Measurements from ENCODE around the gene ETS1. TPM values are rescaled to one million over a fixed set of nuclear protein-coding genes. Genes with fewer than 3 reads are reported as not detected.

ETS1 gene
- polyA plus RNA-seq, 2 of the 4 experiments (the other 2 are of a cell fraction), result 14.5 to 18.8 TPM

DNA sequence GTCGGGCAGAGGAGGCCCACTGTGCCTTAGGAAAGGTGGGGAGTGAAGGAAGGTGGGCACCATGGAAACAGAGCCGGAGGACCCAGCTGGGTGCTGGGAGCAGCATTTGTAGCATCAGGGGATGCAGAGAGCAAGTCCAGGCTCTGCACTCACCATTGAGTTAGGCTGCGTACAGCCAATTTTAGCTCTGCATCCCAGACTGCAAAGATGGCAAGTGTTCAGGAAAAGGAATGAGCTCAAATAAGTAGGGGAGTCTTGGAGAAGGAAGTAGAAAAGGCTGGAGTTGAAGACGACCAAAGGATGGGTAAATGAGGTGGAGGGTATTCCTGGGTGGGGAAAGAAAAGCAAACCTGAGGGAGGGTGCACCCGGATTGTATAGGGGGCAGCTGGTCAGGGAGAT lies 31.6 kb upstream of the ETS1 start:
- H3K27ac ChIP-seq, result no peak overlapping the region
- TF ChIP-seq SREBF2 (IDR thresholded peaks at IDR 0.05), result no peak
- no peak for TF ChIP-seq JUN (IDR thresholded peaks at IDR 0.05)
- no peak for TF ChIP-seq SMC3 (IDR thresholded peaks at IDR 0.05)
- CTCF ChIA-PET, result interaction anchor here (0.8 to 6.7 kb wide), 3 partner anchors 12 to 212 kb away, joined by 3 to 43 read pairs (median 3); no protein-coding TSS in a partner anchor
- H3K4me3 ChIP-seq, result no peak overlapping the region
- no peaks in the 10 kb centered on the region for H3K4me1 ChIP-seq
- no peaks in the 10 kb centered on the region for H3K9me3 ChIP-seq
- 72% methylated on average over 5 of the region's 5 CpGs for WGBS (ENCODE audit: missing lambda C conversion rate)
- no peak for ATAC-seq
- H3K4me2 ChIP-seq, result no peak overlapping the region
- no peak for FAIRE-seq
- POLR2A ChIA-PET, result no interaction called here
- no peak for DNase-seq (ENCODE audit: low read depth in 1 of 2, low spot score in 1 of 2)

DNA sequence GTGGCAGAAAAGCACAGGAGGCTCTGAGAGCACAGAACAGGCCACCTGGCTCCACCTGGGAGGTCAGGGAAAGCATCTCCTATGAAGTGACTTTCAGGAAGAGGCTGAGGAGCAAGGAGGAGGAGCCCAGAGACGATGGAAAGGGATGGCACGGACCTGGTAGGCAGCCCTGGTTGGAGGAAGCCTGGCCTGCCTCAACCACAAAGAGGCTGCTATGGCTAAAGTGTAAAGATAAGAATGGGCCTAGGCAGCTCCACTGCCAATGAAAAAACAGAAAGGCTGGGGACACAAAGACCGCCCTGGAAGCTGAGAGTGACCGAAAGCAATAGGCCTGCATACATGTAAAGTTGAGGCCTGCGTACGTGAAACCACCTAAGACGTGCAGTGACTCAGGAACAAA lies 31.2 kb upstream of the ETS1 start:
- WGBS (ENCODE audit: missing lambda C conversion rate), result 85% methylated on average over 7 of the region's 7 CpGs
- no peak for FAIRE-seq
- Histone ChIP-seq H3K4me3 (no peak overlapping the region), H3K4me2 (no peak overlapping the region), H3K27ac (no peak overlapping the region), H3K9me3 (no peaks in the 10 kb centered on the region), H3K4me1 (no peaks in the 10 kb centered on the region)
- DNase-seq (ENCODE audit: low read depth in 1 of 2, low spot score in 1 of 2), result no peak
- no peak for ATAC-seq
- CTCF ChIA-PET, result interaction anchor here (0.6 to 6.7 kb wide), 4 partner anchors 12 to 212 kb away, joined by 3 to 43 read pairs (median 3); no protein-coding TSS in a partner anchor
- TF ChIP-seq, protein P1, sequence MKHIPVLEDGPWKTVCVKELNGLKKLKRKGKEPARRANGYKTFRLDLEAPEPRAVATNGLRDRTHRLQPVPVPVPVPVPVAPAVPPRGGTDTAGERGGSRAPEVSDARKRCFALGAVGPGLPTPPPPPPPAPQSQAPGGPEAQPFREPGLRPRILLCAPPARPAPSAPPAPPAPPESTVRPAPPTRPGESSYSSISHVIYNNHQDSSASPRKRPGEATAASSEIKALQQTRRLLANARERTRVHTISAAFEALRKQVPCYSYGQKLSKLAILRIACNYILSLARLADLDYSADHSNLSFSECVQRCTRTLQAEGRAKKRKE (CRISPR knock-in tag; IDR thresholded peaks at IDR 0.05; ENCODE audit: low read depth), result no peak
- no peak for TF ChIP-seq JUN (IDR thresholded peaks at IDR 0.05)
- no peak for TF ChIP-seq KDM5A (IDR thresholded peaks at IDR 0.05)
- TF ChIP-seq CHD2 (IDR thresholded peaks at IDR 0.05; ENCODE audit: low read length, partially characterized antibody), result no peak
- no peak for TF ChIP-seq KDM1A (IDR thresholded peaks at IDR 0.05; ENCODE audit: low read depth)
- TF ChIP-seq EHMT2 (IDR thresholded peaks at IDR 0.05; ENCODE audit: low read depth), result no peak
- no peak for TF ChIP-seq POLR2A (IDR thresholded peaks at IDR 0.05; ENCODE audit: low read length)
- no peak for TF ChIP-seq ZNF302 (CRISPR knock-in tag; IDR thresholded peaks at IDR 0.05)
- TF ChIP-seq NR3C1 (IDR thresholded peaks at IDR 0.05), result no peak
- no peak for TF ChIP-seq MAFK (IDR thresholded peaks at IDR 0.05; ENCODE audit: partially characterized antibody)
- TF ChIP-seq EP300 (IDR thresholded peaks at IDR 0.05), result no peak
- no peak for TF ChIP-seq NPAS2 (CRISPR knock-in tag; IDR thresholded peaks at IDR 0.05; ENCODE audit: borderline replicate concordance)
- TF ChIP-seq RAD21 (conservative IDR thresholded peaks at IDR 0.05 in 1 of 2, IDR thresholded peaks at IDR 0.05 in 1 of 2), result no peak
- no peak for TF ChIP-seq HDAC2 (IDR thresholded peaks at IDR 0.05)
- TF ChIP-seq, protein P2, sequence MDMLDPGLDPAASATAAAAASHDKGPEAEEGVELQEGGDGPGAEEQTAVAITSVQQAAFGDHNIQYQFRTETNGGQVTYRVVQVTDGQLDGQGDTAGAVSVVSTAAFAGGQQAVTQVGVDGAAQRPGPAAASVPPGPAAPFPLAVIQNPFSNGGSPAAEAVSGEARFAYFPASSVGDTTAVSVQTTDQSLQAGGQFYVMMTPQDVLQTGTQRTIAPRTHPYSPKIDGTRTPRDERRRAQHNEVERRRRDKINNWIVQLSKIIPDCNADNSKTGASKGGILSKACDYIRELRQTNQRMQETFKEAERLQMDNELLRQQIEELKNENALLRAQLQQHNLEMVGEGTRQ (IDR thresholded peaks at IDR 0.05), result no peak
- TF ChIP-seq FOXS1 (CRISPR knock-in tag; IDR thresholded peaks at IDR 0.05), result no peak
- TF ChIP-seq SMC3 (IDR thresholded peaks at IDR 0.05), result no peak
- no peak for TF ChIP-seq HOXB5 (CRISPR knock-in tag; IDR thresholded peaks at IDR 0.05)
- POLR2A ChIA-PET, result no interaction called here

DNA sequence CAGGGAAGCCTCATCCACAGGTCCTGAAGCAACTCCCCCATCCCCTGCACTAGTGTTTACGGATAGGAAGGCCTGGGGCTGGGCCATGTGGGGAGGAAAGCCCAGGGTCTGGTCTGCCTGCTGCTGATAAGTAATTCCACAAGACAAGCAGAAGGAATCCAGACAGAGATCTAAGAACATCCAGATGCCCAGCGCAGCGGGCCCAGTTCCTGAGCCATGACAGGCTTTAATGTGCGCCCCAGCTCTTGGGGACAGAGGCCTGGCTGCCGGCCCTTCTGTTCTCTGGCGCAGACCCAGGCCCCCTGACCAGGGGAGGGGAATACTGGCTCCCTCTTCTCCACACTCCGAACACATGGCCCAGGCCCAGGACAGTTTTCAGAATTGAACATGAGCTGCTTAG lies 28.8 kb upstream of the ETS1 start:
- ATAC-seq (no peak), DNase-seq (ENCODE audit: low read depth in 1 of 2, low spot score in 1 of 2) (no peak), FAIRE-seq (no peak)
- WGBS (ENCODE audit: missing lambda C conversion rate), result 83% methylated on average over 5 of the region's 7 CpGs
- TF ChIP-seq, protein P3, sequence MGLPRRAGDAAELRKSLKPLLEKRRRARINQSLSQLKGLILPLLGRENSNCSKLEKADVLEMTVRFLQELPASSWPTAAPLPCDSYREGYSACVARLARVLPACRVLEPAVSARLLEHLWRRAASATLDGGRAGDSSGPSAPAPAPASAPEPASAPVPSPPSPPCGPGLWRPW (IDR thresholded peaks at IDR 0.05), result no peak
- TF ChIP-seq CBX8 (IDR thresholded peaks at IDR 0.05) (no peak), CEBPB (IDR thresholded peaks at IDR 0.05) (no peak), PHF8 (IDR thresholded peaks at IDR 0.05; ENCODE audit: borderline replicate concordance, low read depth) (no peak), EHMT2 (IDR thresholded peaks at IDR 0.05; ENCODE audit: low read depth) (no peak), EHF (CRISPR knock-in tag; IDR thresholded peaks at IDR 0.05) (no peak), RCOR1 (IDR thresholded peaks at IDR 0.05; ENCODE audit: low read depth, low read length) (no peak), CBX2 (IDR thresholded peaks at IDR 0.05; ENCODE audit: borderline replicate concordance, low read depth) (no peak)
- TF ChIP-seq, protein P1 (CRISPR knock-in tag; IDR thresholded peaks at IDR 0.05; ENCODE audit: low read depth), result no peak
- TF ChIP-seq, protein P4, sequence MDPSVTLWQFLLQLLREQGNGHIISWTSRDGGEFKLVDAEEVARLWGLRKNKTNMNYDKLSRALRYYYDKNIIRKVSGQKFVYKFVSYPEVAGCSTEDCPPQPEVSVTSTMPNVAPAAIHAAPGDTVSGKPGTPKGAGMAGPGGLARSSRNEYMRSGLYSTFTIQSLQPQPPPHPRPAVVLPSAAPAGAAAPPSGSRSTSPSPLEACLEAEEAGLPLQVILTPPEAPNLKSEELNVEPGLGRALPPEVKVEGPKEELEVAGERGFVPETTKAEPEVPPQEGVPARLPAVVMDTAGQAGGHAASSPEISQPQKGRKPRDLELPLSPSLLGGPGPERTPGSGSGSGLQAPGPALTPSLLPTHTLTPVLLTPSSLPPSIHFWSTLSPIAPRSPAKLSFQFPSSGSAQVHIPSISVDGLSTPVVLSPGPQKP (IDR thresholded peaks at IDR 0.05; ENCODE audit: low read depth, low read length), result no peak
- TF ChIP-seq, protein P5, sequence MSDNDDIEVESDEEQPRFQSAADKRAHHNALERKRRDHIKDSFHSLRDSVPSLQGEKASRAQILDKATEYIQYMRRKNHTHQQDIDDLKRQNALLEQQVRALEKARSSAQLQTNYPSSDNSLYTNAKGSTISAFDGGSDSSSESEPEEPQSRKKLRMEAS (IDR thresholded peaks at IDR 0.05), result no peak
- TF ChIP-seq, protein P6, sequence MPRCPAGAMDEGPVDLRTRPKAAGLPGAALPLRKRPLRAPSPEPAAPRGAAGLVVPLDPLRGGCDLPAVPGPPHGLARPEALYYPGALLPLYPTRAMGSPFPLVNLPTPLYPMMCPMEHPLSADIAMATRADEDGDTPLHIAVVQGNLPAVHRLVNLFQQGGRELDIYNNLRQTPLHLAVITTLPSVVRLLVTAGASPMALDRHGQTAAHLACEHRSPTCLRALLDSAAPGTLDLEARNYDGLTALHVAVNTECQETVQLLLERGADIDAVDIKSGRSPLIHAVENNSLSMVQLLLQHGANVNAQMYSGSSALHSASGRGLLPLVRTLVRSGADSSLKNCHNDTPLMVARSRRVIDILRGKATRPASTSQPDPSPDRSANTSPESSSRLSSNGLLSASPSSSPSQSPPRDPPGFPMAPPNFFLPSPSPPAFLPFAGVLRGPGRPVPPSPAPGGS (IDR thresholded peaks at IDR 0.05), result no peak
- H3K4me3 ChIP-seq, result no peak overlapping the region
- H3K4me1 ChIP-seq, result no peaks in the 10 kb centered on the region
- POLR2A ChIA-PET, result no interaction called here
- H3K4me2 ChIP-seq, result no peak overlapping the region
- no peaks in the 10 kb centered on the region for H3K9me3 ChIP-seq
- H3K27ac ChIP-seq, result no peak overlapping the region
- CTCF ChIA-PET, result interaction anchor here (1.1 kb wide), 1 partner anchor 16 kb away, joined by 3 read pairs; no protein-coding TSS in a partner anchor

All from A549 (cell line).